ENCODE data around the gene NTHL1. TPM values are rescaled to one million over a fixed set of nuclear protein-coding genes. Genes with fewer than 3 reads are reported as not detected.

NTHL1 gene
- total and polyA plus RNA-seq, 2 of the 13 experiments (the other 11 are each of a cell fraction or from before 2014, with no cell fraction given): 47.5 to 64.9 TPM

GRCh38 chr16:2005646-2006045, 42.0 kb downstream of the NTHL1 start (continued):
- TF ChIP-seq, protein P1, sequence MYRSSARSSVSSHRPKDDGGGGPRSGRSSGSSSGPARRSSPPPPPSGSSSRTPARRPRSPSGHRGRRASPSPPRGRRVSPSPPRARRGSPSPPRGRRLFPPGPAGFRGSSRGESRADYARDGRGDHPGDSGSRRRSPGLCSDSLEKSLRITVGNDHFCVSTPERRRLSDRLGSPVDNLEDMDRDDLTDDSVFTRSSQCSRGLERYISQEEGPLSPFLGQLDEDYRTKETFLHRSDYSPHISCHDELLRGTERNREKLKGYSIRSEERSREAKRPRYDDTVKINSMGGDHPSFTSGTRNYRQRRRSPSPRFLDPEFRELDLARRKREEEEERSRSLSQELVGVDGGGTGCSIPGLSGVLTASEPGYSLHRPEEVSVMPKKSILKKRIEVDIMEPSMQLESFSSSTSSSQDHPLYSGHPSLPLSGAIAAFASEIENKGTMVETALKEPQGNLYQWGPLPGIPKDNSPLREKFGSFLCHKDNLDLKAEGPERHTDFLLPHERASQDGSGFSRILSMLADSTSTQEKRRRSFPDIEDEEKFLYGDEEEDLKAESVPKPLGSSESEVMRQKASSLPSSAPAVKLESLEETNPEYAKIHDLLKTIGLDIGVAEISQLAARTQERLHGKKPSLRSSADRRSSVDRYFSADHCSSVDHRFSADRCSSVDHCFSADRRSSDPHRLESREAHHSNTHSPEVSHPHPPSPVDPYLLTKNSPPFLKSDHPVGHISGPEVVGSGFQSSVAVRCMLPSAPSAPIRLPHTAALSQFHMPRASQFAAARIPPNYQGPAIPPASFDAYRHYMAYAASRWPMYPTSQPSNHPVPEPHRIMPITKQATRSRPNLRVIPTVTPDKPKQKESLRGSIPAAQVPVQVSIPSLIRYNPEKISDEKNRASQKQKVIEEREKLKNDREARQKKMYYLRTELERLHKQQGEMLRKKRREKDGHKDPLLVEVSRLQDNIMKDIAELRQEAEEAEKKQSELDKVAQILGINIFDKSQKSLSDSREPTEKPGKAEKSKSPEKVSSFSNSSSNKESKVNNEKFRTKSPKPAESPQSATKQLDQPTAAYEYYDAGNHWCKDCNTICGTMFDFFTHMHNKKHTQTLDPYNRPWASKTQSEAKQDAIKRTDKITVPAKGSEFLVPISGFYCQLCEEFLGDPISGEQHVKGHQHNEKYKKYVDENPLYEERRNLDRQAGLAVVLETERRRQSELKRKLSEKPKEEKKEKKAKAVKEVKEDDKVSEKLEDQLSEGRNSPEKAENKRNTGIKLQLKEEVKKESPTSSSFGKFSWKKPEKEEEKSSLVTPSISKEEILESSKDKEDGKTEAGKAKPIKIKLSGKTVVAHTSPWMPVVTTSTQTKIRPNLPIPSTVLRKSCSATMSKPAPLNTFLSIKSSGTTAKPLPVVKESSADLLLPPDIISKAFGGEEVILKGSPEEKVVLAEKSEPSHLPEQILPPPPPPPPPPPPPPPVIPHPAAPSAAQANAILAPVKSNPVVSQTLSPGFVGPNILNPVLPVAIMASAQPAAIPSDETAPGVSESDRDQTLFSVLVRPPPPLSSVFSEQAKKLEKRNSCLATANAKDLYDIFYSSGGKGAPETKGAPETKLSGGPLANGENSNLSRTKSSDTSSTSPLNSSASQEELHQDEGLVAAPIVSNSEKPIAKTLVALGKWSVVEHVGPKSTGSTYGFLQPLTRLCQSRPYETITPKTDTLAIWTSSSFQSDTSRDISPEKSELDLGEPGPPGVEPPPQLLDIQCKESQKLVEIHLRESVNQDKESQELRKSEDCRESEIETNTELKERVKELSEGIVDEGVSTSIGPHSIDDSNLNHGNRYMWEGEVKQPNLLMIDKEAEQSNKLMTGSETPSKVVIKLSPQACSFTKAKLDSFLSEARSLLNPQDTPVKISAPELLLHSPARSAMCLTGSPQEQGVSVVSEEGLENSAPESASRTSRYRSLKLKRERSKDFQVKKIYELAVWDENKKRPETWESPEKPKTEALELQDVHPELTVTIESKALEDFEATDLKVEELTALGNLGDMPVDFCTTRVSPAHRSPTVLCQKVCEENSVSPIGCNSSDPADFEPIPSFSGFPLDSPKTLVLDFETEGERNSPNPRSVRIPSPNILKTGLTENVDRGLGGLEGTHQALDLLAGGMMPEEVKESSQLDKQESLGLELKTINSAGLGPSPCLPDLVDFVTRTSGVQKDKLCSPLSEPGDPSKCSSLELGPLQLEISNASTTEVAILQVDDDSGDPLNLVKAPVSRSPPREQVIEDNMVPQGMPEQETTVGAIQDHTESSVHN (CRISPR knock-in tag; IDR thresholded peaks at IDR 0.05): no peak
- TF ChIP-seq JUNB (CRISPR knock-in tag; IDR thresholded peaks at IDR 0.05; ENCODE audit: borderline replicate concordance): no peak
- TF ChIP-seq, protein P2, sequence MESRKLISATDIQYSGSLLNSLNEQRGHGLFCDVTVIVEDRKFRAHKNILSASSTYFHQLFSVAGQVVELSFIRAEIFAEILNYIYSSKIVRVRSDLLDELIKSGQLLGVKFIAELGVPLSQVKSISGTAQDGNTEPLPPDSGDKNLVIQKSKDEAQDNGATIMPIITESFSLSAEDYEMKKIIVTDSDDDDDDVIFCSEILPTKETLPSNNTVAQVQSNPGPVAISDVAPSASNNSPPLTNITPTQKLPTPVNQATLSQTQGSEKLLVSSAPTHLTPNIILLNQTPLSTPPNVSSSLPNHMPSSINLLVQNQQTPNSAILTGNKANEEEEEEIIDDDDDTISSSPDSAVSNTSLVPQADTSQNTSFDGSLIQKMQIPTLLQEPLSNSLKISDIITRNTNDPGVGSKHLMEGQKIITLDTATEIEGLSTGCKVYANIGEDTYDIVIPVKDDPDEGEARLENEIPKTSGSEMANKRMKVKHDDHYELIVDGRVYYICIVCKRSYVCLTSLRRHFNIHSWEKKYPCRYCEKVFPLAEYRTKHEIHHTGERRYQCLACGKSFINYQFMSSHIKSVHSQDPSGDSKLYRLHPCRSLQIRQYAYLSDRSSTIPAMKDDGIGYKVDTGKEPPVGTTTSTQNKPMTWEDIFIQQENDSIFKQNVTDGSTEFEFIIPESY (CRISPR knock-in tag; IDR thresholded peaks at IDR 0.05): peak; percentile 17; the same call in 1 of the 2 replicates
- TF ChIP-seq ZNF879 (CRISPR knock-in tag; IDR thresholded peaks at IDR 0.05): no peak
- TF ChIP-seq ZNF34 (CRISPR knock-in tag; IDR thresholded peaks at IDR 0.05; ENCODE audit: borderline replicate concordance): no peak
- TF ChIP-seq KLF6 (CRISPR knock-in tag; IDR thresholded peaks at IDR 0.05): no peak
- 0 out of 2 replicates have a peak, but pooled peaks have one; percentile 10 for TF ChIP-seq CTCF (CRISPR knock-in tag; IDR thresholded peaks at IDR 0.05)
